Esophagus (tissue), 2 donors: ENCODE data around the gene CD2BP2. TPM values are rescaled to one million over a fixed set of nuclear protein-coding genes. Genes with fewer than 3 reads are reported as not detected.

Source experiments
- H3K27ac ChIP-seq, 2 donors: one replicate each; pipeline ENCODE4 v1.5.1; 2013; ENCODE audit warnings: low read depth in 2 of 2, mild to moderate bottlenecking in 2 of 2, inconsistent platforms in 1 of 2, low read length in 1 of 2, moderate library complexity in 1 of 2
- H3K27me3 ChIP-seq, 2 donors: one replicate each; pipeline ENCODE4 v1.6.1; 2013; ENCODE audit warnings: low read length in 2 of 2, control low read depth in 1 of 2, mild to moderate bottlenecking in 1 of 2; ENCODE audit not compliant: insufficient read depth in 2 of 2, control insufficient read depth in 1 of 2
- H3K36me3 ChIP-seq, 2 donors: one replicate each; pipeline ENCODE4 v1.6.1; 2013; ENCODE audit warnings: low read length in 1 of 2; ENCODE audit not compliant: control insufficient read depth in 2 of 2, insufficient read depth in 2 of 2
- H3K4me1 ChIP-seq, 2 donors: one replicate each; pipeline ENCODE4 v1.6.1; 2013; ENCODE audit warnings: low read length in 1 of 2; ENCODE audit not compliant: control insufficient read depth in 2 of 2, insufficient read depth in 2 of 2
- H3K4me3 ChIP-seq, 2 donors: one replicate each; pipeline ENCODE4 v1.5.1; 2013; ENCODE audit warnings: low read length in 2 of 2, mild to moderate bottlenecking in 2 of 2, low read depth in 1 of 2, moderate library complexity in 1 of 2
- H3K9me3 ChIP-seq, 2 donors: one replicate each; pipeline ENCODE4 v1.6.1; 2013; ENCODE audit warnings: mild to moderate bottlenecking in 2 of 2, low read depth in 1 of 2, low read length in 1 of 2, moderate library complexity in 1 of 2; ENCODE audit not compliant: control insufficient read depth in 2 of 2, insufficient read depth in 1 of 2
- WGBS, 2 donors: extraction: QIAGEN DNeasy Blood & Tissue Kit; methylation state at CpG; one replicate each; pipeline ENCODE4 v1.1.7; 2013; 5-methylcytosine and 5-hydroxymethylcytosine counted together
- polyA plus RNA-seq, 2 donors: library from polyadenylated mRNA; stranded (reverse); fragments of 200-250 nt; gene quantifications; one replicate each; pipeline ENCODE4 v1.2.3, GENCODE V29; 2013
- donor health status: healthy with polysubstance abuse.
- donor health status: Bipolar disorder and iron deficiency.

The CD2BP2 gene
- polyA plus RNA-seq, 2 donors = 25.2 to 34.3 TPM

DNA sequence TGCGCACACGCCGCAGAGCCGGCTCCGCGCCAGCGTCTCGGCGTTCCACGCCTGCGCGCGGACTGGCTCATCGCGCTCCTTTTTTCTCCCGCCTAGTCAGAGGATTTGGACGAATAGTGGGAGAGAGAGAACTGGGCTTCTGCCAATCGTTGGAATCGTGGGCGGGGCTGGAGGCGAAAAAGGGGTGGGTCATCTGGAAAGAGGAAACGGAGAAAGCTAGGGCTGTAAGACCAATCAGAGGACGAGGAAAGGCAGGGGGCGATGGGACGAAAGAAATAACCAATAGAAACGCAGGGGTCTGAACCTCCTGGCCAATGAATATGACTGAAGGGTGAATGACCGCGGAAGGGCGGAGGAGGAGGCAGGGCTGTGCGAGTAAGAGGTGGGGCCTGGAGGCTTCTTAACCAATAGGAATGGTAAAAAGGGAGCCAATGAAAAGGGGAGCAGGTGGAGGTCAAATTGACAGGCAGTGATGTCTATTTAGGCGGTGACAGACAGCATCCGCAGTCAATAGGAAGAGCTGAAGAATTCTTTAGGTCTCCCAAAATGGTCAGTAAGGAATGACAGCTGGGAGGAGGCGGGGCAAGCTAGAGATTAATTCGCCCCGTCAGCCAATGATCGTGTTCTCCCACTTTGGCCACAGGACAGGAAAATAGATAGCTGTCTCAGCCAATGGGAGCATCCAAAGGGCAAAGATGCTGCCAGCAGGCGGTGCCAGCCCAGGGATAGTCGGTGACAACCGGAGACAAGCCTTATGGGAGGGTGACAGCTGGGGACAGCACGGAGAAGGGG, 15.5 kb upstream of the CD2BP2 start, which contains the start of gene TBC1D10B:
Gene TBC1D10B, minus strand, starts transcription at position 39 of the 792 bp plus-strand sequence. CDS start 311 bp downstream, outside the sequence.
- Histone ChIP-seq H3K27me3 (no peaks in the 10 kb centered on the region), H3K36me3 (peaks cover under 1 to 7% of the 10 kb centered on the region in 2 donors), H3K4me1 (peaks cover 0 to 11% of the 10 kb centered on the region in 2 donors), H3K9me3 (no peaks in the 10 kb centered on the region), H3K27ac (peak within 1 kb of the TSS; percentile 85 to 95), H3K4me3 (peak within 1 kb of the TSS; percentile 73 to 75)
- WGBS, 2 donors = 0 to 1% methylated on average over 40 of the region's 40 CpGs

DNA sequence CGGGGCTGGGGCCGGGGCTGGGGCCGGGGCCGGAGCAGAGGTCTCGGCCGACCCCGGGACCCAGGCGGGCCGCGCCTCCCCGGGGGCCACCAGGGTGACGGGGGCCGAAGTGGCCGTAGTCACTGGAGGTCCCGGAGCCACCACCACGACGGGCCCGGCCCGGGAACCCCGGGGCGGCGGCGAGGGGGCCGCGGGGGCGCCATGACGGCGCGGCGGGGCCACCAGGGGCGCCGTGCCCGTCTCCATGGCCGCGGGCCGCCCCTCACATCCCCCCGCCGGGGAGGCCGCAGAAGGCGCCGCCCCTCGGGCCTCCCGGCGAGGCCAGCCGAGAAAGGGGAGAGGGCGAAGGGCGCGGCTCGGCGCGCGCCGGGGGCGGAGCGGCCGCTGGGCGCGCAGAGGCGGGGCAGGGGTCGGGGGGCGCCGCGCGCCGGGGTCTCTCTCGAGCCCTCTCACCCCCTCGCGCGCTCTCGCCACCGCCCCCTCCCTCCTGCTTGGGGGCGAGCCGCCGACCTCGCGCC, 14.9 kb upstream of the CD2BP2 start:
- WGBS, 2 donors = 1% methylated on average over 25 to 76 of the region's 76 CpGs
- Histone ChIP-seq H3K4me1 (peaks cover 0 to 11% of the 10 kb centered on the region in 2 donors), H3K4me3 (peak overlapping the region; percentile 73 to 75), H3K9me3 (no peaks in the 10 kb centered on the region), H3K36me3 (peaks cover 8 to 13% of the 10 kb centered on the region in 2 donors), H3K27ac (peak overlapping the region; percentile 80 to 85), H3K27me3 (no peaks in the 10 kb centered on the region)

DNA sequence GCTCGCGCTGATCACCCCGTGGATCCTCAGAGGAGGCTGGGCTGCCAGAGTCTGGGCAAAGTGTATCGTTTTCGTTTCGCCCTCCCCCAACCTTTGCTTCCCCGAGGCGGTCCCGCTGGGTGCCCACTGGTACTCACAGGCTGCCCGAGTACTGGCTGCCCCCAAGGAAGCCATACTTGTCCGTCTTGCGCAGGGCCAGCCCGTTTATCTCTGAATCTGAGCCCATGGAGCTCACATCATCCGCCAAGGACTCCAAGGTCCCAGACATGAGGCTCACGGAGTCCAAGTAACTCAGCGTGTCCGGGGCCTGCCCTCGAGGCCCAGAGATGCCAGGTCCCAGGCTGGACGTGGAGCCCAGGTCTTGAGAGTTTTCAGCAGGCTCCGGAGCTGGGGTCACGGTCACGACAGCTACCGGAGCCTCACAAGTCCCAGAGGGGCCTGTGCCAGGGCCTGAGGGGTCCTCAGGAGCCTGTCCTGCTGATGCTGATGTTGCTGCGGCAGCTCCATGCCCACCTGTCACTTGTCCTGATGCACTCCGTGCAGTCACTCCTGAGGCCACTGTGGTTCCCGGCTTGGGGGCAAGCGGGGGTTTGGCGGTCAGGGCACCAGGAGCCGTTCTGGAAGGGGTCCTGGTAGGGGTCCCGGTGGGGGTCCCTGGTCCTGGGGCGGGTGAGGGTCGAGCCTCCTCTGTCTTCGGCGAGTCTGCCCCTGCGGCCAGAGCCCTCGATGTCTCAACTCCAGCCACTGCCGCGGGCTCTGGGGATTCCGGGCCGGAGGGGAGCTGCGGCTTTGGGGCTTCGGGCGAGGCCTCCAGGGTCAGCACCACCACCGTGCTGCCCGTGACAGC, 14.2 kb upstream of the CD2BP2 start:
- H3K4me3 ChIP-seq = peak overlapping the region; percentile 73 to 75
- 1% methylated on average over 45 of the region's 45 CpGs for WGBS, 2 donors
- H3K36me3 ChIP-seq = peaks cover 8 to 17% of the 10 kb centered on the region in 2 donors
- no peaks in the 10 kb centered on the region for H3K27me3 ChIP-seq
- H3K27ac ChIP-seq = peak overlapping the region; percentile 85 to 87
- H3K4me1 ChIP-seq = peaks cover 0 to 11% of the 10 kb centered on the region in 2 donors
- no peaks in the 10 kb centered on the region for H3K9me3 ChIP-seq

DNA sequence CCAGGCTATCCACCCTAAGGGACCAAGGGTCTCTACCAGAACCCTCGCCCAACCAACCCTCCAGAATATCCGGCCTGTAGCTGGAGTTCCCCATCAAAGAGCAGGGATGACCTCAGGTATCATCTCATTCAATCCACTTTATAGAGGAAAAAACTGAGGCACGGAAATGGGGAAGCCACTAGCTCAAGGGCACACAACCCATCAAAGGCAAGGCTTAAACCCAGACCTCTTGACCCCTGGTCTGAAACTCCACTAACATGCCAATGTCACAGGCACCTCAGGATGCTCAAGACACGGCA, 13.6 kb upstream of the CD2BP2 start:
- peaks cover 8 to 17% of the 10 kb centered on the region in 2 donors for H3K36me3 ChIP-seq
- H3K4me3 ChIP-seq = peak overlapping the region; percentile 73 to 75
- WGBS, 2 donors = 2 to 4% methylated on average over 4 of the region's 4 CpGs
- H3K9me3 ChIP-seq = no peaks in the 10 kb centered on the region
- no peaks in the 10 kb centered on the region for H3K27me3 ChIP-seq
- H3K27ac ChIP-seq = peak overlapping the region; percentile 23 to 87
- H3K4me1 ChIP-seq = peaks cover 0 to 11% of the 10 kb centered on the region in 2 donors

DNA sequence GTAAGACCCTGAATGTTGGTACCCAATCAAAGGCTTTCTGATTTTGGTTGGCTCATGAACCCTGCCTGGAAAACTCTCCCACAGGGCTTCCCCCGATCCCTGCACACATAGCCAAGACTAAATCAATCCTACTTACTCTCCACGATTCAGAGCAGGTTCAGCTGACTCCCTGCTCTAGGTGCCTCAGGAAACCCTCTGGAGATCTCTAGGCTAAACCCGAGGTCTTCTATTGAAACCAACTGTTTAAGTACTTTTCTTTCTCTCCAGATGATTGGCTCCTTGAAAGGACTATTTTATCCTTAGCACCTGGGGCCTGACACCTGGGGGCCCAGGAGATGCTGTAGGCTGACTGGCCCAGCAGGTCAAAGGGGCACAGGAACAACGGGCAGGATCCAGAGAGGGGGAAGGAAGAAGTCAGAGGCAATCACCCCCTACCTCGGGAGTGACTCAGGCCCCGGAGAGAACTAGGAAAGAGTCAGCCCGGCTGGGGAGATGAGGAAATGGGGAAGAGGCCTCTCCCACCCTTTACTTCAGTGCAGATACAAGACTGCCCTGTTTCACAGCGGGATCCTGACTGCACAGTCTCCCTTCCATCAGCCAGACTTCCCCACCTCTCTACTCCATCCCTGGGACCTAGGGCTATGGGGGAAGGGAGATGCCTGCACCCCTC, 13.1 kb upstream of the CD2BP2 start:
- 3% methylated on average over 8 of the region's 8 CpGs for WGBS, 2 donors
- peak overlapping the region; percentile 73 to 75 for H3K4me3 ChIP-seq
- no peaks in the 10 kb centered on the region for H3K27me3 ChIP-seq
- peaks cover 0 to 11% of the 10 kb centered on the region in 2 donors for H3K4me1 ChIP-seq
- peak overlapping the region; percentile 23 to 87 for H3K27ac ChIP-seq
- peaks cover 8 to 17% of the 10 kb centered on the region in 2 donors for H3K36me3 ChIP-seq
- H3K9me3 ChIP-seq = no peaks in the 10 kb centered on the region

DNA sequence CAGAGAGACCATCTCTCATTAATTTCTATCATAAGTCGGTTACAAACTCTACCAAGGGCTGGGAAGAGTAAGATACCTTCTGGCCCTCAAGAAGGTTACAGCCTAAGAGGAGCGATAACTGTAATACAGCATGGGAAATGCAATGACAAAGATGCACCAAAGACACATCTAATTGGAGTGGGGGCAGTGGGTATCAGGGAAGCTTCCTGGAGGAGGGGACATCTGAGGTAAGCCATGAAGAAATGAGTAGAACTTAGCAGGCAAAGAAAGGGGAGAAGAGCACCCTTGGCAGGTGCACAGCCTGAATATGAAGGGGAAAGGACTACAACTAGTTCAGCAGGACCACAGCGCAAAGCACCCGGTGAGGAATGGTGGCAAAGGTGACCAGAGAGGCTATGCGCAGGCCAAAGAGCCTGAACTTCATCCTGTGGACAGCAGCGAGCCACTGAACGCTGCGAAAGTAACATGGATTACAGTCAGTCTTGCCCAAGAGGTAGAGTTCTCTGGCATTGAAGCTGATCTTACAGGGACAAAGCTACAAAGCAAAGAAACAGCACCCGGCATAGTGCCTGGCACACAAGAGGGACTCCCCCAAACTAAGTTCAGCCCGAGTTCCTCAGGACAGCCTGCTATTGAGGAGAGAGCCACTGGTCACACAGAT, 12.4 kb upstream of the CD2BP2 start:
- 65 to 66% methylated on average over 10 of the region's 10 CpGs for WGBS, 2 donors
- peaks cover 8 to 21% of the 10 kb centered on the region in 2 donors for H3K36me3 ChIP-seq
- peak overlapping the region in 1 of 2 donors; percentile 73 for H3K4me3 ChIP-seq
- H3K27ac ChIP-seq = peak overlapping the region; percentile 23 to 87
- H3K9me3 ChIP-seq = no peaks in the 10 kb centered on the region
- H3K27me3 ChIP-seq = no peaks in the 10 kb centered on the region
- H3K4me1 ChIP-seq = peaks cover 0 to 11% of the 10 kb centered on the region in 2 donors

DNA sequence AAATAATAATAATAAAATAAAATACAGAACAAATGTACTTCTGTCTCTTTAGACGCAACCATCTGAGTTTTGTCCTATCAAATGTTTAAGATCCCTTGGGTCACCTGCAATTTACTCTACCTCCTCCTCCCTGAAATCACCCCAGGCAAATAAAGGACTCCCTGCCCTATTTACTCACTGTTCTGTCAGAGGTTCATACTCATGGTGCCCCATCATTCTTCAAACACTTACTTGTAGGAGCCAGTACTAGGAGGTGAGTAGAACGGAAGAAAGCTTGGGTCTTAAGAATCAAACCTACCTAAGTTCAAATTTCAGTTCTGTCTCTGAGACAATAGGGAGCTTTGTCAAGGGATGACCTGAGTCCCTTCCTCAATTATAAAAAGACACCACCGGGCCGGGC, 11.4 kb upstream of the CD2BP2 start:
- WGBS, 2 donors = 73 to 83% methylated on average over 4 of the region's 4 CpGs
- Histone ChIP-seq H3K4me3 (no peak overlapping the region), H3K4me1 (peaks cover 0 to 11% of the 10 kb centered on the region in 2 donors), H3K9me3 (no peaks in the 10 kb centered on the region), H3K27ac (no peak overlapping the region), H3K27me3 (no peaks in the 10 kb centered on the region), H3K36me3 (peaks cover 8 to 21% of the 10 kb centered on the region in 2 donors)

DNA sequence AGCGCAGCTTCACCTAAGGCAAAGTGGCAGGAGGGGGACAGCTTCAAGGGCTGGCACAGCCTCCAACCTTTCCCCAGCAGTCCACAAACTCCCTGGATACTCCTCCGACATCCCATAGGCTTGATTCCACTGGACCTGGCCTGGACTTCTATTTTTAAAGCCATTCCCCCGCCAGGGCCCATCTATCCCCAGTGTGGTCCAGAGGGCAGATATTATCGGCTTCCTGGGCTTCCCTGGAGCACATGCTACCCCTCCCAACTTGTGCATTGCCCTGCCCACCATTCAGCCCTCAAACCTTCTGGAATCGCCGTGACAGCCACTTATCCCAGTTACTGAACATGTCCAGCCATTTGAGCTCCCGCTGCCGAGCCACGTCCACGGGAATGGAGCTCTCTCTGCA, 10.1 kb upstream of the CD2BP2 start:
- 84 to 88% methylated on average over 10 of the region's 10 CpGs for WGBS, 2 donors
- H3K4me1 ChIP-seq = peaks cover 0 to 11% of the 10 kb centered on the region in 2 donors
- H3K4me3 ChIP-seq = no peak overlapping the region
- H3K27me3 ChIP-seq = no peaks in the 10 kb centered on the region
- H3K36me3 ChIP-seq = peaks cover 8 to 21% of the 10 kb centered on the region in 2 donors
- H3K27ac ChIP-seq = no peak overlapping the region
- H3K9me3 ChIP-seq = no peaks in the 10 kb centered on the region
